Activated naive CD4-positive, alpha-beta T cell treated with anti-CD3 and anti-CD28 coated beads, Interleukin-2, amount 50 U/mL, for 72 hours (primary cell): ENCODE data around the gene ABCA12. TPM values are rescaled to one million over a fixed set of nuclear protein-coding genes. Genes with fewer than 3 reads are reported as not detected.
"Not testable (repeated sequence)": the region's sequence is repeated elsewhere in the genome, so short reads cannot be mapped to it uniquely, and the experiment has no call there.

Experiments used
- ATAC-seq, 2 donors: fragments of 150-1000 bp; cut with Tn5 transposase; 2 replicates each; pipeline ENCODE4 v1.10.0; 2021; ENCODE audit warnings: mild to moderate bottlenecking in 2 of 2, moderate library complexity in 2 of 2
- DNase-seq, 2 donors: peaks; one replicate each; pipeline ENCODE4 v3.0.0; 2021 to 2022; ENCODE audit warnings: low spot score in 2 of 2
- H3K27ac Mint-ChIP-seq, 2 donors: one replicate each; pipeline ENCODE4 v1.8.0; 2022; ENCODE audit warnings: mild to moderate bottlenecking in 2 of 2, mixed read lengths in 2 of 2
- H3K36me3 Mint-ChIP-seq, 2 donors: one replicate each; pipeline ENCODE4 v1.8.0; 2022; ENCODE audit warnings: mixed read lengths in 2 of 2
- H3K9me3 Mint-ChIP-seq, 2 donors: one replicate each; pipeline ENCODE4 v1.8.0; 2022; ENCODE audit warnings: mixed read lengths in 2 of 2
- total RNA-seq, 2 donors: library from RNA; stranded (reverse); gene quantifications; one replicate each; pipeline ENCODE4 v1.2.3, GENCODE V29; 2022

ABCA12 gene
- total RNA-seq, result not detected

DNA sequence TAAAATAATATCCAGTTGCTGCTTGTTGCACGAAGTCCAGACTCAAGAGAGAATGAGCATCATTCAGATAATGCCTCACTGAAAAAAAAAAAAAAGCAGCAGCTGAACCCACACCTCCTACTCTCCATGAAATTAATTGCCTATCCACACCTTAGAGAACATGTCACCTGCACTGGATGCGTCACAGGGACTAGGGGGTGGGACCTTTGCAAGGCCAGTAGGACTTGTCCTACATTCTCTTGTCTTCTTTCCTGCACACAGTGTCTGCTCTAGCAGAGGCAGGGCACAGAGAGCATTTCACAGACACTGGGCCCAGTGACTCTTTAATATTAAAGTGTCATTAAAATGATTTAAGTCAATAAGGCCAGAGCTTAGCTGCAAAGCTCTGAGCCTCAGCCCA is at the start of gene ABCA12:
Gene ABCA12 (minus strand): TSS at position 148 of the 400 bp plus-strand sequence. CDS start 418 bp downstream, outside the sequence.
- H3K9me3 Mint-ChIP-seq, result peaks cover 0 to 10% of the 10 kb centered on the region in 2 donors
- H3K36me3 Mint-ChIP-seq, result no peaks in the 10 kb centered on the region
- ATAC-seq (no peak), DNase-seq (no peak)
- no peak within 1 kb of the TSS for H3K27ac Mint-ChIP-seq

DNA sequence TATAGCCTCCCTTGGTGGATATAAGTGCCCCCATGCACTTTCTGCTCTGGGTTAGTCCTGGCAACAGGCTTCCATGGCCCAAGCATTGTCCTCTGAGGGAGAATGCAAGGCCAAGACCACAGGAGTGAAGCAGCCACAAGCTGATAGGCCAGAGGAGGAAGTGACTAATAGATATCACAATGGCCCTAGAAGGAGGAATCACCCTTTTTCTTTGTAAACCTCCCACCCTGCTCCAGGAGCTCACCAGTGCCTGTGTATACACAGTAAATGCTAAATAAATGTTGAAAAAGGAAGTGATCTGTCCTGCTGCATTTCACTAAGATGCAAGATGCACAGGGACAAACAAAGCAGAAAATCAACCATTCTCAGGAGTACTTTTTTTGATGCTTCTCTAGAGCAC is 49.7 kb upstream of the ABCA12 start:
- no peak for DNase-seq
- Mint-ChIP-seq H3K9me3 (peaks cover 4 to 6% of the 10 kb centered on the region in 2 donors), H3K27ac (no peak overlapping the region), H3K36me3 (no peaks in the 10 kb centered on the region)
- no peak for ATAC-seq

DNA sequence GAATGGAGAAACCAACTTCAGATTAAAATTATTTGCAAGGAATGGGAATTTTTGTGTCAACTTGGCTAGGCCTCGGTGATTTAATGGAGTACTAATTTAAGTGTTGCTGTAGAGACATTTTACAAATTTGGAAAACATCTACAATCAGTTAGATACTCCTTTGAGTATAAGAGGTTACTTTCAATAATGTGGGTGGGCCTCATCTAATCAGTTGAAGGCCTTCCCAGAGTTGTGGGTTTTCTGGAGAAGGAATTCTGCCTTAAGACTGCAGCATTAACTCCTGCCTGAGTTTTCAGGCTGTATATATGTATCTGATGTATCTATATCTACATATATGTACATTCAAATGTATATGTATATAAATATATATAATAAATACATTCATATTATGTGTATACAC is 47.6 kb upstream of the ABCA12 start:
- H3K27ac Mint-ChIP-seq, result no peak overlapping the region
- DNase-seq (no peak), ATAC-seq (no peak)
- H3K9me3 Mint-ChIP-seq, result peaks cover 8 to 15% of the 10 kb centered on the region in 2 donors
- peaks cover 0 to 8% of the 10 kb centered on the region in 2 donors for H3K36me3 Mint-ChIP-seq

GRCh38 chr2:215178121-215178520 is 39.7 kb upstream of the ABCA12 start:
- DNase-seq (no peak), ATAC-seq (no peak)
- Mint-ChIP-seq H3K27ac (no peak overlapping the region), H3K9me3 (peaks cover 13 to 16% of the 10 kb centered on the region in 2 donors), H3K36me3 (peaks cover 0 to 8% of the 10 kb centered on the region in 2 donors)

DNA sequence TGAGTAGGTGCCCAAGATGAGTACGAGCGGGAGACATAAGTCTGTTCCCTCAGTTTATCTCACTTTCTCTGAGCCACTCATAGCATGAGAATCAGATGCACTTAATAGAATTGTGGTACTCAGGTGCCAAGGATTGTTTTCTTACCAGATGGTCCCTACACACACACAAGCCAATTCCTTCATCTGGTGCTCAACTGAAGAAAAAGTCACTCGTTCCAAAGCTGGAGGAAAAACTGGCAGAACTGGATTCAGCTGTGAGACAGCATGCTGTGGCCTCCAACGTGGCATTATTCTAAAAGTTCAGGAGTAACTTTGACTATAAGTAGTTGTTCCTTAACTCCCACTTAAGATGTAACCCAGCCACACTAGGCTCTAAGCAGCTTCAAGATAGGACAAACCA is 33.4 kb upstream of the ABCA12 start:
- ATAC-seq, result no peak
- H3K36me3 Mint-ChIP-seq, result no peaks in the 10 kb centered on the region
- H3K27ac Mint-ChIP-seq, result no peak overlapping the region
- DNase-seq, result no peak
- peaks cover 4 to 5% of the 10 kb centered on the region in 2 donors for H3K9me3 Mint-ChIP-seq

- no peaks in the 10 kb centered on the region for H3K36me3 Mint-ChIP-seq
- DNase-seq, result no peak
- ATAC-seq, result peak in 1 of 2 donors; percentile 37
- H3K9me3 Mint-ChIP-seq, result peaks cover 4 to 5% of the 10 kb centered on the region in 2 donors
- no peak overlapping the region for H3K27ac Mint-ChIP-seq
Measured at GRCh38 chr2:215171151-215171550, 32.7 kb upstream of the ABCA12 start.

DNA sequence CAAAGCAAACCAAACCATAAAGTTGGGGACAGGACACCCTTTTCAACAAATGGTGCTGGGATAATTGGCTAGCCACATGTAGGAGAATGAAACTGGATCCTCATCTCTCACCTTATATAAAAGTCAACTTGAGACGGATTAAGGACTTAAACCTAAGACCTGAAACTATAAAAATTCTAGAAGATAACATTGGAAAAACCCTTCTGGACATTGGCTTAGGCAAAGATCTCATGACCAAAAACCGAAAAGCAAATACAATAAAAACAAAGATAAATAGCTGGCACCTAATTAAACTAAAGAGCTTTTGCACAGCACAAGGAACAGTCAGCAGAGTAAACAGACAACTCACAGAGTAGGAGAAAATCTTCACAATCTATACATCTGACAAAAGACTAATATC is 28.1 kb upstream of the ABCA12 start:
- H3K27ac Mint-ChIP-seq, ATAC-seq, DNase-seq, H3K36me3 Mint-ChIP-seq: not testable (repeated sequence)
- H3K9me3 Mint-ChIP-seq, result peaks cover 12 to 14% of the 10 kb centered on the region in 2 donors

- not testable (repeated sequence) for ATAC-seq, H3K36me3 Mint-ChIP-seq, H3K27ac Mint-ChIP-seq, DNase-seq
- H3K9me3 Mint-ChIP-seq, result peaks cover 12 to 15% of the 10 kb centered on the region in 2 donors
Measured at GRCh38 chr2:215163319-215163718, 24.9 kb upstream of the ABCA12 start.

DNA sequence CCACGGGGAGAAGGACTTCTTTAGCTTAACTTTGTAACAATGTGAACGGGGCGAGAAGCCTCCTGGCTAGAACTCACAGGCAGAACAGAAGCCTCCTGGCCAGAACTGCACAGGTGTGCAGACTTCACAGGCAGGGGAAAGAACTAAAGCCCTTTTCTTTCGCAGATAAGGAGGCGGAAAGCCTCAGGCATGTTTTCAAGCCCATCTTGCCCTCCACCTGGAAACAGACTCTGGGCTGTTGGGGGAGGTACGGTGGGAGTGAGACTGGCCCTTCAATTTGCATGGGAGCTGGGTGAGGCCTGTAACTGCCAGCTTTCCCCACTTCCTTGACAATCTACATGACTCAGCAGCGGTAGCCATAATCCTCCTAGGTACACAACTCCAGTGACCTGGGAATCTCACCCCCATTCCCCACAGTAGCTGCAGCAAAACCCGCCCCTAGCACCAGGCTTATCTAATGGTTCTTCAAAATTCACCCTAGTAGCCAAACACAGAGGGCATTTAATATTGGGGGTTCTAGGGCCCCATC is 22.9 kb upstream of the ABCA12 start:
- H3K36me3 Mint-ChIP-seq, result no peaks in the 10 kb centered on the region
- H3K9me3 Mint-ChIP-seq, result peaks cover 12 to 15% of the 10 kb centered on the region in 2 donors
- H3K27ac Mint-ChIP-seq, result no peak overlapping the region
- ATAC-seq (no peak), DNase-seq (no peak)

DNA sequence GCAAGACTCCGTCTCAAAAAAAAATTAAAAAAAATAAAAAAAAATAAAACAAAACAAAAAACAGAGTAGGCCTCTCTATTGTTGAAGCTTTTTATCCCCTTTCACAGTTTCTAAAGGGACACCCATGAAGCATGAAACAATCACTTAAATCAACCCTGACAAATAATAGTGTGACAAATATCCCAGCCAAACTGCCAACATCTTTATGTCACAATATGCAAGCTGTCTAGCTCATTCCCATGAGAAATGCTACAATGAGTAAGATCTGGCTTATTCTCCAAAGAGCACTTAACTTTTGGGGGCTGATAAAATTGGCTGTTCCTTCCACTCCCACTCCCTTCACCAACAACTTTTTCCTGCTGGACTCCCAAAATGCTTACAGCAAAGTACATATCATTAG is 21.7 kb upstream of the ABCA12 start:
- ATAC-seq, result no peak
- Mint-ChIP-seq H3K36me3 (no peaks in the 10 kb centered on the region), H3K9me3 (peaks cover 12 to 14% of the 10 kb centered on the region in 2 donors), H3K27ac (no peak overlapping the region)
- no peak for DNase-seq

- Mint-ChIP-seq H3K27ac (no peak overlapping the region), H3K9me3 (peaks cover 0 to 4% of the 10 kb centered on the region in 2 donors), H3K36me3 (no peaks in the 10 kb centered on the region)
- DNase-seq (no peak), ATAC-seq (no peak)
Measured at GRCh38 chr2:215156453-215156852, 18.0 kb upstream of the ABCA12 start.

- no peak for ATAC-seq
- no peak overlapping the region for H3K27ac Mint-ChIP-seq
- H3K36me3 Mint-ChIP-seq, result no peaks in the 10 kb centered on the region
- no peak for DNase-seq
- no peaks in the 10 kb centered on the region for H3K9me3 Mint-ChIP-seq
Measured at GRCh38 chr2:215149894-215150293, 11.5 kb upstream of the ABCA12 start.

- no peak overlapping the region for H3K27ac Mint-ChIP-seq
- H3K9me3 Mint-ChIP-seq, result no peaks in the 10 kb centered on the region
- ATAC-seq (no peak), DNase-seq (no peak)
- H3K36me3 Mint-ChIP-seq, result no peaks in the 10 kb centered on the region
Measured at GRCh38 chr2:215149486-215149885, 11.1 kb upstream of the ABCA12 start.

DNA sequence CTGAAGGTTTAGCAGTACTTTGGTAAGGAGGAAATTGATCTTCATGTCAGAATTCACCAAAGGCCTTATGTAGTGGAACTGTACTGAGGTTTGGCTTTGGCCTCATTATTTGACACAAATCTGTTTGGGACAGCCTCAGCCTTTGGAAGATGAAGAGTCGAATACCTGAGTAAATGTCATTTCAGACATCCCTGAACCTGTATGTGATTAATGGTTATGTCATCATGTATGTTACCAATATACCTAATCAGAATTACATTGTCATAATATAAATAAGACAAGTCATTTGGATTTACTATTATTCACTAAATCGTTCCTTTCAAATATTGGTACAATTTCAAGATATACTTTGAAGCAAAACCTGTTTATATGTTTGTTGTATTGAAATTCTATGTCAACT is 10.6 kb upstream of the ABCA12 start:
- no peak for DNase-seq
- H3K27ac Mint-ChIP-seq, result no peak overlapping the region
- ATAC-seq, result no peak
- H3K36me3 Mint-ChIP-seq, result no peaks in the 10 kb centered on the region
- H3K9me3 Mint-ChIP-seq, result no peaks in the 10 kb centered on the region

DNA sequence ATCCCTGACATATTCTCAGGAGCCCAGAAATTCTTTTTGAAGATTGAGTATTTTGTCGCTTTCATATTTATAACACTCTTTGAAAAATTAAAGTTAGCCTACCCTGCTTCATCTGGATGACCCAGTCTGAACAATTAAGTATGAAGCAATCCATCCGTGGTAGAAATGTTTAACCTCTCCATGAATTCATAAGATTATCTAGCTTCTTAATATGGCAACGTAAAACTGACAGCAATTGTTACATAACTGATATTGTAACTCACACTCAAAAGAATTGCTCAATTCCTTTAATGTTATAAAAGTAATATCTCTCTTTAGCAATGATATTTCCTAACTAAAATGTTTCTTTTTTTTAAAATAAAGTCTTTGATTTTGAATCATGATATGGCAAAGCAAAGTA is 7.2 kb upstream of the ABCA12 start:
- DNase-seq (no peak), ATAC-seq (no peak)
- H3K36me3 Mint-ChIP-seq, result no peaks in the 10 kb centered on the region
- H3K27ac Mint-ChIP-seq, result no peak overlapping the region
- peaks cover 0 to under 1% of the 10 kb centered on the region in 2 donors for H3K9me3 Mint-ChIP-seq

- Mint-ChIP-seq H3K9me3 (peaks cover 0 to 6% of the 10 kb centered on the region in 2 donors), H3K36me3 (no peaks in the 10 kb centered on the region), H3K27ac (no peak overlapping the region)
- ATAC-seq (no peak), DNase-seq (no peak)
Measured at GRCh38 chr2:215144106-215144875, 5.9 kb upstream of the ABCA12 start.

DNA sequence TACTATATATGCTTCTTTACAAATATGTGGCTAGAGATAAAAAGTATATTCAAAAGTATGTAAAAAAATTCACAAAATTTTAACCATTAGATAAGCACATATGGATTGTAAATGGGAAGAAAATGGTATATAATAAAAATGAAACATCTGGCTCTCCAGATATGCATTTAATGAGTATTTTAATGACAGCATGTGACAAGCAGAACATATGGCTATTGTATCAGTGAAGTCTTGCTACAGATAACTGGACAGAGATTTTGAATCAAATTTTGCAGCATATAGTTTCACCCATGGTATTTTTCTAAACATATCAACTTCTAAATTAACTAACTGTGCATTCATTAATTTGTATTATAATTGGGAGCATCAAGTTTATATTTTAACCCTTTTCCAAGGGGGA is 5.0 kb upstream of the ABCA12 start:
- Mint-ChIP-seq H3K27ac (no peak overlapping the region), H3K9me3 (peaks cover 0 to 6% of the 10 kb centered on the region in 2 donors), H3K36me3 (no peaks in the 10 kb centered on the region)
- DNase-seq (no peak), ATAC-seq (no peak)

DNA sequence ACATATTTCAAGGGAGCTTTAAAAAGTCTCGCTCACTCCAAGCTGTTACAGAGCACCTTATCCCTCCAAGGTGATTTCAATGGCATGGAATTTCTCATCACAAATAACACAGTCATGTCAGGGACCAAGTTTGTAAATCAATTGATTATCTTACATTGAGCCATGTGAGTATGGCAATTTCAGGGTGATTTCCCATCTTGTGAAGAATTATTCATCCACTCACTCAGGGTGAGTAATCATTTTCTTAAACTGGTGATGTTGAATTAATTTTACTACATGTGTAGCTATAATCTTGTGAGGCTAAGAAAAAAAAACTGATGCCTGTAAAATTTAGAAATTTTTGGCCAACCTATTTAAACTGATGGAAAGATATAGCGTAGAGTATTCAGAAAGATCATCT is 3.3 kb upstream of the ABCA12 start:
- ATAC-seq (no peak), DNase-seq (no peak)
- no peak overlapping the region for H3K27ac Mint-ChIP-seq
- H3K9me3 Mint-ChIP-seq, result peaks cover 0 to 6% of the 10 kb centered on the region in 2 donors
- no peaks in the 10 kb centered on the region for H3K36me3 Mint-ChIP-seq
